Hematopoietic multipotent progenitor cell (in vitro differentiated cells): Measurements from ENCODE around the gene FMO1. TPM values are rescaled to one million over a fixed set of nuclear protein-coding genes. Genes with fewer than 3 reads are reported as not detected.
A peak's percentile ranks its signal among the peaks of the same experiment; 100 is the strongest.
"Not testable (repeated sequence)": the region's sequence is repeated elsewhere in the genome, so short reads cannot be mapped to it uniquely, and the experiment has no call there.

Experiments used
- DNase-seq, 3 donors: peaks; one replicate each; pipeline ENCODE4 v3.0.0-alpha.2; 2011 to 2015; ENCODE audit warnings: low read depth in 2 of 3, low spot score in 2 of 3
- total RNA-seq: library from RNA; depleted of rRNA; stranded (reverse); fragments of >200 nt; gene quantifications from one replicate; pipeline ENCODE4 v1.2.3, GENCODE V29; 2012

Gene FMO1
- total RNA-seq, 1 donor = under 0.01 TPM

DNA sequence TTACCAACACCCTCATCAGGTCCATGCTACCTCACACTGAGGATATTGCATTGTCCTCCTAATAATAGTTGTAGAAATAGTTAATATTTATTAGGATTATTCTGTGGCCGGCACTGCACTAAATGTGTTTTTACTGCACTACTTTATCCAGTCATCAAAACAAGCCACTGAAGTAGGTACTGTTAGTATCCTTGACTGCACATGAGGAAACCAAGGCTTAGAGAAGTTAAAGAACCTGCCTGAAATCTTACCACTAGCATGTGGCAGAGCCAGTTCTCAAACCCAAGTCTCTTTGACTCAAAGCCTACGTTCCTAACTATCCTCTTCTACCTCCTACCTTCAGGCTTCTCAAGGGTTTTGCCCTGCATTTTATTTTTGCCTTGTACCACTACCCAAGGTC is 30.9 kb downstream of the FMO1 start:
- no peak for DNase-seq

DNA sequence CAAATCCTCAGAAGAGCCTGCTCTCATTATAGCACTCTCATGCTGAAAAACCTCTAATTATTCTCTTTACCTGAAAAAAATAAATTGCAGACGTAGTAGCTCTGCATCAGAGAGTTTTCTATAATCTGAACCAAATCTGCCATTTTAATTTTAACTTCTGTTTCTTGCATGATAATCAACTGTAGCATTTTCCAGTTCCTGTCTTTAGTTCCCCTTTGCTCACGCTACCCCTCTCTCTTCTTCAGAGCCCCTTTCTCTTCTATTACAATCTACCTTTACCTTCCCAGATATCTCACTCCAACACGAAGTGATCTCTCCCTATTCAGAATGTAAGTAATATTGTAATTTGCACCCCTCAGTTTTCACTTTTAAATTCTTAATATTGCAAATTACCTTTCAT is 31.4 kb downstream of the FMO1 start:
- DNase-seq = peak in 1 of 3 donors; percentile 40

DNA sequence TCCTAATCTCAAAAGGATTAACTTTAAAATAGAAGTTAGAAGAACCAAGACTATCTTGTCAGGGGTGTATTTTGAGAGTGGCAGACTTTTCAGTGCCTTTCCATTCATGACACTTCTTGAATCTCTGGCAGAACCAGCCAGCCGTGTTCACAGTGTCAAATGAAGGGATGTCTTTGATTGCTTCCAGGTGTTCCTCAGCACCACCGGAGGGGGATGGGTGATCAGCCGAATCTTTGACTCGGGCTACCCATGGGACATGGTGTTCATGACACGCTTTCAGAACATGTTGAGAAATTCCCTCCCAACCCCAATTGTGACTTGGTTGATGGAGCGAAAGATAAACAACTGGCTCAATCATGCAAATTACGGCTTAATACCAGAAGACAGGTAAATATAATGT is 32.3 kb downstream of the FMO1 start:
- DNase-seq = no peak

DNA sequence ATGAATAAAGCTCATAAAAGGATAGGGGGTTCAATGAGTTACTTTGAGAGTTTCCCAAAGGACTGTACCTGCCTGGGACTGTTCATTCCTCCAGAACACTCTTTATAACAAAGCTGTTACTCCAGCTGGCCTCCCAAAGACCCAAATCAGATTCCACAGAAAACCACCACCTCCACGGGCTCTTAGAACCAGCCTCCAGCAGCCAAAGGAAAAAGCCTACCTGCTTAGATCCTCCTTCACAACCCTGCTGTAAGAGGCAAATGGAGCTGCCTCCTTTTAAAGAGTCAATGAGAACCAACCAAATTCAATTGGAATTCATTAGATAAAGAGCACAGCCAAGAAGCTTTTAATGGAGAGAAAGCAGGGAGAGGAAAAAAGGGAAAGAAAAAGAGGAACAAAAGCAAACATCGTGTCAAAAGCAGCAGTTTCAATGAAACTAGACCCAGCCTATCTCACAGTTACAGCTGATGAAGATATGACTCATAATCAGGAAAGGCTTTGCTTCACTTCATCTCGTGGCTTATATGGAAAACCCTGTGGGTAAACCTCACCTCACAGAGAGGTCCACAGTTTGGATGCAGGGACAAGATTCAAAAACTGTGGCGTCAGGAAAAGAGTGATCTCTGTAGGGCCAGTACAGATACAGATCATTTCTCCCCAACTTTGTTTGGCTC is 37.9 kb downstream of the FMO1 start:
- DNase-seq = peak in 2 of 3 donors; percentile 33 to 42

DNA sequence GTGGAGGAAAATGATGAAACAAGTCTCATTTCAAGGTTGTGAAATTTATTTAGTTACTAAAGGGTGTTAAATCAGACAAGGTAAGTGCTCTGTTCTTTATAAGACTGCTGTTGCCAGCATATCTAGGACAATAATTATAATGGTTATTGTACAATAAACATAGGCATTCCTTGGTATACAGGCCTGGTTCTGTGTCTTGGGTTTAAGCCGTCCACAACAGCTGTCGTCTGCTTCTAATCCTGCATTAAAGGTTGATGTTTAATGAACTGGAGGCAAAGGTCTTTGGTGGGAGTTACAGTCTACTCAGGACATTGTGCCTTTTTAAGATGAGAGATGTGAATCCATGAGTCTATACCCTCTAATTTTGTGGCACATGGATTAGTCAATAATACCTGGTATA is 42.3 kb downstream of the FMO1 start:
- no peak for DNase-seq

DNA sequence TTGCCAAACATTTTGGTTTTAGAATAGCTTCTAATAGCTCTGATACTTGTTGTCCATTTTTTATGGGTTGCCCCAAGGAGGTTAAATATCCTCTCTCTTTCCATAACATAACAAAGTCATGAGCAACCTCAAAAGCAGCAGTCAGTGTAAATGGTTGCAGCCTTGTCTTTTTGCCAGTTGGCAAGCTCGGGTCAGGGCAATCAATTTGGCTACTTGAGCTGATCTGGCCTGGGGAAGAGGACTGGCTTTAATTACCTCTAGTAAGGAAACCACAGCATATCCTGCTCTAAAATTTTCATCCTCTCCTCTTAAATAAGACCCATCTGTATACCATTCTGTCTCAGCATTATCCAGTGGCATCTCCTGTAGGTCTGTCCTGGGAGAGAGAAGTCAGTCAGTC is 44.5 kb downstream of the FMO1 start:
- DNase-seq = no peak

DNA sequence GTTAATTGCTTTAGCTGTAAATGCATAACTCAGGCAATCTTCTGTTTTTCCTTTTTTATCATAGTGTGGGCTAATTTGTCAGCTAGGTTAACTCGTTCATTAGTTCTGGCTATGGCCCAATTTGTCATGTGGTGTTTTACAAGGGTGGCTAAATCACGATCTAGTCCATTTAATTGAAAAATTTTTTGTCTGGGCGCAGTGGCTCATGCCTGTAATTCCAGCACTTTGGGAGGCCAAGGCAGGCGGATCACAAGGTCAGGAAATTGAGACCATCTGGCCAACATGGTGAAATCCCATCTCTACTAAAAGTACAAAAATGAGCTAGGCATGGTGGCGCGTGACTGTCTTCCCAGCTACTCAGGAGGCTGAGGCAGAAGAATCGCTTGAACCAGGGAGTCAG is 47.1 kb downstream of the FMO1 start:
- DNase-seq = not testable (repeated sequence)

DNA sequence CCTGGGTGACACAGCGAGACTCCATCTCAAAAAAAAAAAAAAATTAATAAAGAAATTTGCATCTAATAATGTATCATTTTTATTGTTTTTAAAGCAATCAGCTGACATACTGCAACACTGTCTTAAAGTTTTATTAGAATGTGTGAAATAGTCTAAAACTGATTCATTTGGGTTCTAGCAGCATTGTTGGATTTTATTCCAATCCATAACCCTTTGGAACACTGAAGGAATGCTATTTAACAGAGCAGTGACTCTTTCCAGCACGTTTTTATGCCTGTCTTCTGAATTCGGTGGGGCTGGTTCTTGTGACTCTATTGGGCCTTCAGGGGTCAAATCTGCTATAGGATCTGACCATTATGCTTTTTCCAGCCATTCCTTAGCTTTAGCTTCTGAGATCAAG is 47.5 kb downstream of the FMO1 start:
- no peak for DNase-seq

DNA sequence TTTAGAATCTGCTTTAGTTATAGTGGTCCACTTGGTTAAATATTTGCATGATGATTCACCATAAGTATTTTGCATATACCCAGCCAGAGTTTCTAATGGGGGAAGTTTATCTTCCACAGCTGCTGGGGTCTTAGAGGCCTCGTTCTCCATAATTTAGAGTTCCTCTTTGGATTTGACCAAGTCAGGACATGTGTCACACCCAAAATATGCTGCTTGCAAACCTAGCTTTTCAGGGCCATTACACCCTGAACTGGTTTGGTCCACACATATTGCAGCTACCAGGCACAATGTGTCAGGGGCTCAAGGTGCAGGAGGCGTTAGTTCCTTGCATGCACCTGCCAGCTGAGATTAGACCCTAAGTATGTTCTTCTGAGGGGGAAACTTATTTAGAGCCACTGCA is 48.6 kb downstream of the FMO1 start:
- DNase-seq = no peak

DNA sequence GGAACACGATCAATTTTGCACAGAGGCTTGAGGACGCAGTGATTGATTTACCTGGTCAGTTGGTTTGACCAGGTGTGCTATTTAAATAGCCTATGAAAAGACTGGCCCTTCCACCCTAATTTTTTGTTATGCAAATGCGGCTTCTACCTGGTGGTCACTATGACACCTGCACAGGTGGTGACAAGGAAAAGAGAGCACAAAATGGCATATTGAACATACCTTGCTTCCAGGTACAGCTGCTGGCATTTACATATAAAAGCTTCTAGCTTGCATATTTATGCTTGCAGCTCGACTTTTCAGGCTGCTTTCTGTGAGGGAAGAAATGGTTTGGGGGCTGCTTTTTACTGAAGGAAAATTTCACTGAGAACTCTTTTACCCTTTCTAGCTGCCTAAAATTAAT is 50.4 kb downstream of the FMO1 start:
- DNase-seq = no peak

DNA sequence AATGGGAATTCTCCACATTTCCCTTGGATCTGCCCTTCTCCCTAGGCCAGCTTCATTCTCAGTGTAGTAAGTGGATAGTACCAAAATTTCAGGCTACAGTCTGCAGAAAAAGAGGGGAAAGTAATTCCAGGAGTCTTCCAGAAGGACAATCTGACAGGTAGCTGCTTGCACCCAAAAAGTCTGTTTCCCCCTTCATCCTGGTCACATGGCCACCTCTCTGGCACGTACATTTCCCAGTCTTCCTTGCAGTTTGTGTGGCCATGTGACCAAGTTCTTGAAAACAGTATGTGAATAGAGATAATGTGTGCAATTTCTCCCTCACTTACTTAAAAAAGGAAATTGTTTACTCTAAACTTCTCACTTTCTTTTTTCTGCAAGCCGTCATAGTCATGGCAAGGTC is 51.0 kb downstream of the FMO1 start:
- no peak for DNase-seq

DNA sequence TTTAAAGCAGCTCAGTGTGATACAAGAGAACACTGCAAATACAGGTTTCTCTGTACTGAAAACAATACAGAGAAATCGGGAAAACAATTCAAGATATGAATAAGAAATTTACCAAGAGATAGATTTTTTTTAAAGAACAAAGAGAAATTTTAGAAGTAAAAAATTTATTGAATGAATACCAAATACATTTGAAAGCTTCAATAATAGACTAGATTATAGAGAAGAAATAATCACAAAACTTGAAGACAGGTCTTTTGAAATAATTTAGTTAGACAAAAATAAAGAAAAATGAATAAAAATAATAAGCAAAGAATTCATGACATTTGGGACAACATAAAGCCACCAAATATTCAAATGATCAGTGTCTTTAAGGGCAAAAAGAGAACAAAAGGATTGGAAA is 52.1 kb downstream of the FMO1 start:
- DNase-seq = no peak

DNA sequence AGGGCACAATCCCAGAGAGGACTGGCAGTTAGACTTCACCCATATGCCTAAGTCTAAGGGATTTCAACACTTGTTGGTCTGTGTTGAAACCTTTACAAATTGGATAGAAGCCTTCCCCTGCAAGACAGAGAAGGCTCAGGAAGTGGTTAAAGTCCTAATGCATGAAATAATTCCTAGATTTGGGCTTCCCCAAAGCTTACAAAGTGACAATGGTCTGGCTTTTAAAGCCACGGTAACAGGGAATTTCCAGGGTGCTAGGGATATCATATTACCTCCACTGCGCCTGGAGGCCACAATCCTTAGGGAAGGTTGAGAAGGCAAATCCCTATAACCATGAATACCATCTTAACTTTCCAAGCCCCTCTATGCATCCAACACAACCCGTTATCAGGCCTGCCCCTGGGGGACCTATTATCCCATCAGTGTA is 62.4 kb downstream of the FMO1 start:
- DNase-seq = no peak

DNA sequence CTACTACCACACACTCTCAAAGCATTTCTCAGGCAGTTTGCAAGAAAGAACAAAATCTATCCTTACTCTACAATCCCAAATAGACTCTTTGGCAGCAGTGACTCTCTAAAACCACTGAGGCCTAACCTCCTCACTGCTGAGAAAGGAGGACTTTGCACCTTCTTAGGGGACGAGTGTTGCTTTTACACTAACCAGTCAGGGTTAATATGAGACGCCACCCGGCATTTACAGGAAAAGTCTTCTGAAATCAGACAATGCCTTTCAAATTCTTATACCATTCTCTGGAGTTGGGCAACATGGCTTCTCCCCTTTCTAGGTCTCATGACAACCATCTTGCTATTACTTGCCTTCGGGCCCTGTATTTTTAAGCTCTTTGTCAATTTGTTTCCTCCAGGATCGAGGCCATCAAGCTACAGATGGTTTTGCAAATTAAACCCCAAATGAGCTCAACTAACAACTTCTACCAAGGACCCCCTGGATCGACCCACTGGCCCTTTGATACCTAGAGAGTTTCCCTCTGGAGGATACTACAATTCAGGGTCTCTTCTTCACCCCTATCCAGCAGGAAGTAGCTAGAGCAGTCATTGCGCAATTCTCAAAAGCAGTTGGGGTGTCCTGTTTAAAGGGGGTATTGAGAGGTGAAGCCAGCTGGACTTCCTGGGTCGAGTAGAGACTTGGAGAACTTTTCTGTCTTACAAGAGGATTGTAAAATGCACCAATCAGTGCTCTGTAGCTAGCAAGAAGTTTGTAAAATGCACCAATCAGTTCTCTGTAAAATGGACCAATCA is 63.7 kb downstream of the FMO1 start:
- no peak for DNase-seq

DNA sequence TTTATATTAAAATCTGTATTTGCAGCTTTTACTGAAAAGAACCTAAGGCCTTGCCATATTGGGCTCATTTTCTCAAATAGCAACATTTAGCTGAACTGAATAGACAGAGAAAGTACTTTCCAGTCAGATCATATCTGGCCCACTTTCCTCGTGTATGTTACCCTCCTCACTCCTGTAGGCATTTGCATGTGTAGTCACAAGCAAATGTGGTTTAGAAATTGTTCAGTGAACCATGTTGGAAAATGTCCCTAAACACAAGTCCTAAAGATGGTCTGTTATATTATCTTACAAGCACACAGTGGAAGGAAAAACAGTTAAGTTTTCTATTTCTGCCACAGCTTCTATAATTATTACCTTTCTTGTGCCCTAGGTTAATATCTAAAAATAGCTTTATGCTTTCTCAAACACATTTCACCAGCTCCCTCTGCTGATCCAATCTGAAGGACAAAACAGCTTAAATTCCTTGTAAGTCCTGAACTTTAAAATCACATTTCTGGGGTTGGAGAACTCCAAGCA is 65.1 kb downstream of the FMO1 start:
- DNase-seq = no peak

DNA sequence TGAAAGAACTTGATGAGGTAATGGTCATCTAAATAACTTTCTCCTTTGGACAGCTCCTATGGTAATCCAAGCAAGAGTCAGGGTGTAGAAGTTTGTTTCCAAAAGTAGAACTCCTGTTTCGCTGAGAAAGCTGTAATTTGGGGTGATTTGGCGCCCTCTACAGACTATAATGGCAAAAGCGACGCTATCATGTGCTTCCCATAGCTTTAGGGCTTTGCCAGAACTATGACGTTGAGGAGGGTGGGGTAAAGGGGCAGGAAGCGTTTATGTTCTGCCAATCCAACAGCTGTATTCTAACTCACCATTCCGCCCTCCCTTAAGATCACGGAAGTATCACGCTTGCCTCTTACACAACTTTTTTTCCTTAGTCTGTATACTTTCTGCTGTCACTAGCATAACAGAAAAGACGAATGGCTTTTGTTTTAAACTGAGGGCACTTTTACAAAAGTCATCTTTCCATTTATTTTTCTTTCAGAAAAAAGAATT is 65.6 kb downstream of the FMO1 start, which contains the start of gene FMO4:
TSS of gene FMO4 (plus strand) at position 349 of the 486 bp plus-strand sequence. CDS start 5,643 bp downstream, outside the sequence.
- peak; percentile 82 to 99 (median 97) for DNase-seq

DNA sequence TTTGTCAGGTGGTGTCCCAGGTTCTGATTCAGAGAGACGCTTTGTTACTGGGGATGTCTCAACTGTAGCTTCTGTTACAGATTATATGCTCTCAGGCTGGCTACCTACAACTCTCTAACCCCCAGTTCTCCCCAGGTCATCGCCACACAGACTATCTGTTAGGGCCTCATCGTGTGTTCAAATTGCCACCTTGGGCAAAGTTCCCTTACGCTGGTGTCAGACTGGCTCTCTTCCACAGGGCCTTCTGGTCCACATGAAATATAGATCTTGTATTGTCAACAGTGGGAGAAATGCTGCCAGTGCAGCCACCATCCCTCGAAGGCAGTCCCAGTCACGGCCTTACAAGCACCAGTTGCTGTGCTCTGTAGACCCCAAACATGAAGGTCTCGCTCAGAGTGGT is 81.0 kb downstream of the FMO1 start:
- no peak for DNase-seq

DNA sequence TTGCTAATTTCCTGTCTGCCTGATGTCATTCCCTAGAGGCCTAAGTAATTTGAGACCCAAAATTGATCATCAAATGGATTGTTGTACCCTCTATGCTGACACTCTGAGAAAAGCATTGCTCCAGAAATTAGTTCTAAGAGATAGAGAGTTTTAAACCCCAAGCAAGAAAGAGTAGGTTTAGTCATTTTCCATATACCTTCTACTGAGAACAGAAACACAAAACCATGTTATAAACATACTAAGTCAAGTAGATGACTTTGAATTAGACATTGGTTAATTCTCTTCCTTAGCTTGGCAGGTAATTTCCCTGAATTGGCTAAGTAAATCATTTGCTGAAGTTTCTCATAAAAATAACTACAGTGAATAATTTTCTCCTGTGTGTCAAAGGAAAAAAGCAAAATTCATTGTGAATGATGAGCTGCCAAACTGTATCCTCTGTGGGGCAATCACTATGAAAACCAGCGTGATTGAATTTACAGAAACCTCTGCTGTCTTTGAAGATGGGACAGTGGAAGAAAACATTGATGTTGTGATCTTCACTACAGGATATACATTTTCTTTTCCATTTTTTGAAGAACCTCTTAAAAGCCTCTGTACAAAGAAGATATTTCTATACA is 85.8 kb downstream of the FMO1 start:
- no peak for DNase-seq
